ENCODE results near the gene PSD2.

DNA sequence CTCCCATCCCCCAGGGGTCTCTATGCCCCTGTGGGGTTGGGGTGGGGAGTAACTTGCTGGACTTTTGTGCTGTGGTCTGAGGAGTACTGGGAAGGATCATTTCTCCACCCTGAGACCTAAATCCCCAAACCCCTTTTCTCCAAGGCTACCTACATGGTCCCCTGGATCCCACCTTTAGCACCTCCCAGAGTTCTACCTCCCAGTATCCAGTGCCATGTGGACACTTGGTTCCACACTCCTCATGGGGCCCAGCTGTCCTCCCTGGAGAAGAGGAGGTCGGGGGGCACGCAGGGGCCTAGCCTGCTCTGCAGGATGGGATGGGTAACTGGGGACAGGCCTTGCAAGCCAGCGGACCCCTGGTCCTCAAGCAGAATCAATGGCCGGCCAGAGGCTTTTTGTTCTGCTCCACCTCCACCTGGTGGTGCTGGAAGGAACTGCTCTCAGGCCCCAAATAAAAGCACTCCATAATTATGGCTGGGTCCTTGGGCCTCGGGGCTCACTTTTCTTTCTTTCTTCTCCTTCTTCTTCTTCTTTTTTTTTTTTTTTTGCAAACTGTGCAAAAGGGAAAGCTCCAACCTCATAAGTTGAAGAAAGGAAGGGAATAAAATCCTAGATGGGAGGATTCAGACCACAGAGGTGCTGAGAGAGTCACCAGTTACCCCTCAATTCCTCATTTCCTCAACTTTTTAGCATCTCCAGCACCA is 68.4 kb downstream of the PSD2 start:
- TF ChIP-seq, protein P1, sequence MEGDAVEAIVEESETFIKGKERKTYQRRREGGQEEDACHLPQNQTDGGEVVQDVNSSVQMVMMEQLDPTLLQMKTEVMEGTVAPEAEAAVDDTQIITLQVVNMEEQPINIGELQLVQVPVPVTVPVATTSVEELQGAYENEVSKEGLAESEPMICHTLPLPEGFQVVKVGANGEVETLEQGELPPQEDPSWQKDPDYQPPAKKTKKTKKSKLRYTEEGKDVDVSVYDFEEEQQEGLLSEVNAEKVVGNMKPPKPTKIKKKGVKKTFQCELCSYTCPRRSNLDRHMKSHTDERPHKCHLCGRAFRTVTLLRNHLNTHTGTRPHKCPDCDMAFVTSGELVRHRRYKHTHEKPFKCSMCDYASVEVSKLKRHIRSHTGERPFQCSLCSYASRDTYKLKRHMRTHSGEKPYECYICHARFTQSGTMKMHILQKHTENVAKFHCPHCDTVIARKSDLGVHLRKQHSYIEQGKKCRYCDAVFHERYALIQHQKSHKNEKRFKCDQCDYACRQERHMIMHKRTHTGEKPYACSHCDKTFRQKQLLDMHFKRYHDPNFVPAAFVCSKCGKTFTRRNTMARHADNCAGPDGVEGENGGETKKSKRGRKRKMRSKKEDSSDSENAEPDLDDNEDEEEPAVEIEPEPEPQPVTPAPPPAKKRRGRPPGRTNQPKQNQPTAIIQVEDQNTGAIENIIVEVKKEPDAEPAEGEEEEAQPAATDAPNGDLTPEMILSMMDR (IDR thresholded peaks at IDR 0.05), result peak; percentile 81 to 92 (median 90)
- TF ChIP-seq EP300 (IDR thresholded peaks at IDR 0.05; ENCODE audit: low read depth), result no peak
- TF ChIP-seq POLR2A (IDR thresholded peaks at IDR 0.05), result no peak
- TF ChIP-seq POLR2AphosphoS5 (IDR thresholded peaks at IDR 0.05), result no peak

Data from transverse colon (tissue), 4 donors.